GM12878 (cell line): Measurements from ENCODE around the gene TMED10. TPM values are rescaled to one million over a fixed set of nuclear protein-coding genes. Genes with fewer than 3 reads are reported as not detected.

ENCODE experiments used
- ATAC-seq: fragments of 200-7000 bp; cut with Tn5 transposase; 3 replicates; pipeline ENCODE4 v1.9.1; 2020; ENCODE audit warnings: mild to moderate bottlenecking, moderate library complexity
- BruUV-seq: library from RNA; stranded (reverse); fragments of 400-500 nt; replicated peaks from 2 replicates; lab custom pipeline; 2021; lab: Mats Ljungman, UMichigan
- CTCF ChIA-PET: fragments of 300-600 bp; sonication (Branson Sonifier 250); formaldehyde crosslinking; extraction: SDS; loops from one replicate; lab custom pipeline; 2021; ENCODE audit warnings: inconsistent platforms; lab: Yijun Ruan, JAX
- POLR2A ChIA-PET: fragments of 350-600 bp; formaldehyde crosslinking; extraction: SDS; loops from one replicate; lab custom pipeline; 2021; ENCODE audit warnings: inconsistent platforms; lab: Charles Lee
- RAD21 ChIA-PET: fragments of 300-600 bp; sonication (Branson Sonifier 250); formaldehyde crosslinking; loops from one replicate; lab custom pipeline; 2023; ENCODE audit warnings: antibody characterized with exemption; ENCODE audit not compliant: unreplicated experiment; lab: Charles Lee
- SMC1A ChIA-PET: fragments of 300-600 bp; sonication (Branson Sonifier 250); formaldehyde crosslinking; loops from one replicate; lab custom pipeline; 2023; ENCODE audit not compliant: unreplicated experiment, uncharacterized antibody; lab: Charles Lee
- DNase-seq: peaks from one replicate; pipeline ENCODE4 v3.0.0-alpha.2; 2011; ENCODE audit warnings: low read depth, low spot score
- FAIRE-seq: peaks from 3 replicates; lab custom pipeline; 2011; peaks lifted over from hg19 to GRCh38; lab: Jason Lieb, UNC
- H2AFZ ChIP-seq: 2 replicates; pipeline ENCODE4 v1.6.0; 2011; ENCODE audit warnings: low read depth, low read length, control low read depth; ENCODE audit not compliant: control insufficient read depth
- H3K27ac ChIP-seq: 2 replicates; pipeline ENCODE4 v1.5.1; 2011; ENCODE audit warnings: control low read depth; ENCODE audit not compliant: control insufficient read depth, insufficient read depth
- H3K27me3 ChIP-seq, 2 experiments: replicated peaks in 1 of 2; 2 replicates each; pipeline versions ENCODE4 v1.6.0 to v1.6.1; 2011; ENCODE audit warnings: low read length in 1 of 2; ENCODE audit not compliant: control insufficient read depth in 2 of 2, insufficient read depth in 2 of 2
- H3K36me3 ChIP-seq, 2 experiments: 2 replicates each; pipeline ENCODE4 v1.5.1; 2011; ENCODE audit warnings: low read length in 1 of 2; ENCODE audit not compliant: control insufficient read depth in 2 of 2, insufficient read depth in 2 of 2
- H3K4me1 ChIP-seq: 2 replicates; pipeline ENCODE4 v1.6.1; 2011; ENCODE audit warnings: mild to moderate bottlenecking, low read length, moderate library complexity, mixed read lengths; ENCODE audit not compliant: control insufficient read depth, insufficient read depth
- H3K4me2 ChIP-seq: 2 replicates; pipeline ENCODE4 v1.6.0; 2011; ENCODE audit warnings: control low read depth; ENCODE audit not compliant: control insufficient read depth, insufficient read depth
- H3K4me3 ChIP-seq: fragments of 200-600 bp; sonication (generic); 2 replicates; pipeline ENCODE4 v1.5.1; 2016
- H3K79me2 ChIP-seq: 2 replicates; pipeline ENCODE4 v1.6.0; 2011; ENCODE audit warnings: low read length; ENCODE audit not compliant: control insufficient read depth, insufficient read depth
- H3K9ac ChIP-seq: 2 replicates; pipeline ENCODE4 v1.8.0; 2011; ENCODE audit warnings: low read length, control low read depth, mixed read lengths; ENCODE audit not compliant: control insufficient read depth, insufficient read depth
- H3K9me3 ChIP-seq: replicated peaks from 3 replicates; pipeline ENCODE4 v1.5.1; 2011; ENCODE audit warnings: mild to moderate bottlenecking, low read length; ENCODE audit not compliant: control insufficient read depth, insufficient read depth
- H4K20me1 ChIP-seq: 2 replicates; pipeline ENCODE4 v1.6.0; 2011; ENCODE audit not compliant: control insufficient read depth, insufficient read depth
- SPI1 ChIP-seq: IDR thresholded peaks from 2 replicates; pipeline ENCODE4 v1.6.1; 2011; ENCODE audit warnings: low read depth, mild to moderate bottlenecking, low read length, moderate library complexity, borderline replicate concordance; ENCODE audit not compliant: insufficient read depth
- TARDBP ChIP-seq: IDR thresholded peaks from 2 replicates; pipeline ENCODE4 v1.6.1; 2016; ENCODE audit warnings: borderline replicate concordance
- ZBTB33 ChIP-seq: fragments of 450-650 bp; IDR thresholded peaks from 2 replicates; pipeline ENCODE4 v1.6.1; 2017; ENCODE audit warnings: mild to moderate bottlenecking
- WGBS: methylation state at CpG from one replicate; pipeline ENCODE4 v1.1.6; 2016; ENCODE audit warnings: low lambda C conversion rate; ENCODE audit not compliant: insufficient replicate concordance, insufficient coverage; ENCODE audit errors: missing lambda C conversion rate; 5-methylcytosine and 5-hydroxymethylcytosine counted together
- in situ Hi-C: fragments of 300-500 bp; cut with MboI; formaldehyde crosslinking; loops from 9 replicates; pipeline ENCODE4 v1.14.3; 2018; ENCODE audit warnings: mixed read lengths
- intact Hi-C: fragments of 100-400 bp; cut with micrococcal nuclease; formaldehyde crosslinking; loops from one replicate; pipeline ENCODE4 v1.14.2; 2022; ENCODE audit not compliant: unreplicated experiment
- polyA plus RNA-seq, 11 experiments: library from polyadenylated mRNA; depleted of rRNA in 4 of 11; unstranded in 6 of 11; stranded (reverse) in 5 of 11; fragments of >200 nt; fragmentation: Nextera tagmentation in 4 of 11; fragmentation: Illumina TruSeq in 1 of 11; extraction: Ambion mirVana in 4 of 11; extraction: Trizol in 1 of 11; gene quantifications; 1 replicate in 1 of 11; 2 replicates in 10 of 11; pipeline versions ENCODE4 v1.2.1 to v1.2.3, GENCODE V29; 2011 to 2016; ENCODE audit warnings: inconsistent platforms in 2 of 11, missing spikeins in 2 of 11, low read depth in 1 of 11
- total RNA-seq, 4 experiments: library from RNA; depleted of rRNA in 3 of 4; stranded (reverse); fragments of >200 nt in 3 of 4; fragmentation: Illumina TruSeq in 1 of 4; extraction: Trizol in 1 of 4; gene quantifications; 2 replicates each; pipeline versions ENCODE4 v1.2.1 to v1.2.3, GENCODE V29; 2013 to 2021

The TMED10 gene
- total and polyA plus RNA-seq, 10 of the 15 experiments (the other 5 are each of a cell fraction or from before 2014, with no cell fraction given) = 99.8 to 270 (median 180) TPM

- Histone ChIP-seq H3K27ac (no peak overlapping the region), H3K36me3 (no peaks in the 10 kb centered on the region), H3K4me3 (no peak overlapping the region), H3K27me3 (no peaks in the 10 kb centered on the region), H2AFZ (no peak overlapping the region), H3K4me1 (peaks cover 9% of the 10 kb centered on the region), H4K20me1 (no peaks in the 10 kb centered on the region), H3K4me2 (no peak overlapping the region), H3K9me3 (no peaks in the 10 kb centered on the region), H3K79me2 (no peaks in the 10 kb centered on the region), H3K9ac (no peak overlapping the region)
- 94% methylated on average over 5 of the region's 5 CpGs for WGBS
- CTCF ChIA-PET = interaction anchor here (0.9 kb wide), 1 partner anchor 48 kb away, joined by 3 read pairs; no protein-coding TSS in a partner anchor
- FAIRE-seq (no peak), ATAC-seq (no peak), DNase-seq (no peak)
- POLR2A ChIA-PET = interaction anchor here (1.4 kb wide), 1 partner anchor 12 kb away, joined by 3 read pairs; no protein-coding TSS in a partner anchor
- in situ Hi-C loops = no loop called here
- intact Hi-C loops = no loop called here
- SMC1A ChIA-PET = no interaction called here
- RAD21 ChIA-PET = interaction anchor here (0.7 kb wide), 1 partner anchor 80 kb away, joined by 3 read pairs; no protein-coding TSS in a partner anchor
- no TSS peak for BruUV-seq
- no peak for TF ChIP-seq TARDBP
Measured at GRCh38 chr14:75214558-75214957, 38.1 kb upstream of the TMED10 start.

- ChIA-PET CTCF (no interaction called here), POLR2A (no interaction called here)
Measured at GRCh38 chr14:75213172-75213571, 36.8 kb upstream of the TMED10 start.

More at GRCh38 chr14:75213172-75213571, 36.8 kb upstream of the TMED10 start:
- DNase-seq (no peak), FAIRE-seq (no peak), ATAC-seq (no peak)
- Histone ChIP-seq H3K36me3 (no peaks in the 10 kb centered on the region), H3K4me2 (no peak overlapping the region), H3K9me3 (no peaks in the 10 kb centered on the region), H3K79me2 (no peaks in the 10 kb centered on the region), H4K20me1 (no peaks in the 10 kb centered on the region), H2AFZ (peak overlapping the region; percentile 7; the same call in 1 of the 2 replicates), H3K27me3 (no peaks in the 10 kb centered on the region), H3K27ac (no peak overlapping the region), H3K9ac (no peak overlapping the region), H3K4me3 (no peak overlapping the region), H3K4me1 (peaks cover 9% of the 10 kb centered on the region)
- SMC1A ChIA-PET = interaction anchor here (1.1 kb wide), 1 partner anchor 8 kb away, joined by 3 read pairs; no protein-coding TSS in a partner anchor
- RAD21 ChIA-PET = no interaction called here
- in situ Hi-C loops = no loop called here
- TF ChIP-seq SPI1 (no peak), ZBTB33 (no peak)
- intact Hi-C loops = no loop called here
- BruUV-seq = no TSS peak
- 71% methylated on average over 4 of the region's 4 CpGs for WGBS
